RWPE2 (cell line): ENCODE data around the gene TRIM24.

Experiments used
- ATAC-seq: fragments of 200-7000 bp; cut with Tn5 transposase; 3 replicates; pipeline ENCODE4 v1.9.1; 2021; ENCODE audit warnings: low read depth
- DNase-seq: peaks from one replicate; pipeline ENCODE4 v3.0.0-alpha.2; 2020; ENCODE audit warnings: low spot score
- H3K27ac ChIP-seq: fragments of 450-650 bp; 2 replicates; pipeline ENCODE4 v1.5.1; 2017; ENCODE audit warnings: mild to moderate bottlenecking; ENCODE audit not compliant: poor library complexity, severe bottlenecking
- H3K27me3 ChIP-seq: fragments of 250-450 bp; sonication (Bioruptor Pico); 2 replicates; pipeline ENCODE4 v1.5.1; 2021; ENCODE audit warnings: mild to moderate bottlenecking, moderate library complexity; ENCODE audit not compliant: insufficient read depth, poor library complexity, severe bottlenecking
- H3K36me3 ChIP-seq: fragments of 250-450 bp; sonication (Bioruptor Pico); 2 replicates; pipeline ENCODE4 v1.5.1; 2020; ENCODE audit warnings: low read depth, mild to moderate bottlenecking, moderate library complexity
- H3K4me1 ChIP-seq: fragments of 250-450 bp; sonication (Bioruptor Pico); 2 replicates; pipeline ENCODE4 v1.5.1; 2021; ENCODE audit warnings: mild to moderate bottlenecking, moderate library complexity; ENCODE audit not compliant: insufficient read depth, poor library complexity, severe bottlenecking
- H3K4me3 ChIP-seq: fragments of 250-450 bp; sonication (Bioruptor Pico); 2 replicates; pipeline ENCODE4 v1.5.1; 2021; ENCODE audit warnings: mild to moderate bottlenecking, moderate library complexity; ENCODE audit not compliant: severe bottlenecking
- H3K9me3 ChIP-seq: fragments of 250-450 bp; sonication (Bioruptor Pico); 2 replicates; pipeline ENCODE4 v1.5.1; 2021; ENCODE audit warnings: mild to moderate bottlenecking, moderate library complexity; ENCODE audit not compliant: severe bottlenecking
- TF ChIP-seq, protein P1 (sequence below): fragments of 450-650 bp; IDR thresholded peaks from one replicate; pipeline ENCODE4 v1.5.1; 2017; ENCODE audit warnings: mild to moderate bottlenecking, moderate library complexity; ENCODE audit not compliant: poor library complexity, severe bottlenecking

TRIM24 gene

DNA sequence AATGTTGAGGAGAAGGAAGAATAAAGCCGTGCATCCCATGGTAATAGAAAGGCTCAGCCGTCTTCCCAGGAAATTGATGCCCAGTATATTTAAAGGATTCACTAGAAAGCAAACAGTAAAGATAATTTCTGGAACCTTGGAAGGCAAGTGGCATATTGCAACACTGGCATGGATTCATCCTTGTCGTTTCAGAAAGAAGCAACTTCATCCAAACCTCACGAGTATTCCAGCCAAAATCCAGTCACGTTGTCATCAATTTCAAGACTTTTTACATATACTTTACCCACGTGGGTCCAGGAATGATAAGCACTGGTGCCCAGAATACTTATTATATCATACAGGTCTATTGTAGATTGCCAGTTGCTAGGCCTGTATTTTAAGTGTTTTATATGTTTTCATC is 167.3 kb downstream of the TRIM24 start:
- no peak for DNase-seq
- Histone ChIP-seq H3K36me3 (no peaks in the 10 kb centered on the region), H3K9me3 (no peaks in the 10 kb centered on the region), H3K4me3 (no peak overlapping the region), H3K4me1 (no peaks in the 10 kb centered on the region), H3K27me3 (no peaks in the 10 kb centered on the region), H3K27ac (no peak overlapping the region)
- ATAC-seq = no peak
- TF ChIP-seq, protein P1, sequence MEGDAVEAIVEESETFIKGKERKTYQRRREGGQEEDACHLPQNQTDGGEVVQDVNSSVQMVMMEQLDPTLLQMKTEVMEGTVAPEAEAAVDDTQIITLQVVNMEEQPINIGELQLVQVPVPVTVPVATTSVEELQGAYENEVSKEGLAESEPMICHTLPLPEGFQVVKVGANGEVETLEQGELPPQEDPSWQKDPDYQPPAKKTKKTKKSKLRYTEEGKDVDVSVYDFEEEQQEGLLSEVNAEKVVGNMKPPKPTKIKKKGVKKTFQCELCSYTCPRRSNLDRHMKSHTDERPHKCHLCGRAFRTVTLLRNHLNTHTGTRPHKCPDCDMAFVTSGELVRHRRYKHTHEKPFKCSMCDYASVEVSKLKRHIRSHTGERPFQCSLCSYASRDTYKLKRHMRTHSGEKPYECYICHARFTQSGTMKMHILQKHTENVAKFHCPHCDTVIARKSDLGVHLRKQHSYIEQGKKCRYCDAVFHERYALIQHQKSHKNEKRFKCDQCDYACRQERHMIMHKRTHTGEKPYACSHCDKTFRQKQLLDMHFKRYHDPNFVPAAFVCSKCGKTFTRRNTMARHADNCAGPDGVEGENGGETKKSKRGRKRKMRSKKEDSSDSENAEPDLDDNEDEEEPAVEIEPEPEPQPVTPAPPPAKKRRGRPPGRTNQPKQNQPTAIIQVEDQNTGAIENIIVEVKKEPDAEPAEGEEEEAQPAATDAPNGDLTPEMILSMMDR = no peak

DNA sequence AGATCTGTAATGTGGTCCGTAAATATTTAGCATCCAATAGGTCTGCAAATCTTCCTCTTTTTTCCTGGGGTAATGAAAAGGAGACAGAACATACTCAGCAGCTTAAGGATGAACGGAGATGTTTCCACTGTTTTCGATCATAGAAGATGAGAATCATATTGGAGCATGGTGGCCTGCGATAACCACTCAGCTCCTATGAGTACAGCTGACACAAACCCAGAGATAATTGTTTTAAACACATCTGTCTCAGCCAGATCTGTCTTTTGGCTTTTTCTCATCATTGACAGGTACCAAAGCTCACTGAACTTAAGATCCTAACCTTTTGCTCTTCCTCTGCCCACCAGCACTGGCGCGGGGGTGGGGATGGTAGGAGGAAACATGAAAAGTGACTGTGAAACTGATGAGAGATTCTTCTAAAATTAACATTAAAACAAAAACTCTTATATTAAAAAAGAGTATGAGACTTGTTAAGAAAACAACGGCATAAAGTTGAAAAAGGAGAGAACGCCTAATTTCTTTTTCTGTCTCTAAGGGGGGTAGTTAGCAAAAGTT is 170.1 kb downstream of the TRIM24 start:
- Histone ChIP-seq H3K27ac (no peak overlapping the region), H3K27me3 (no peaks in the 10 kb centered on the region), H3K36me3 (no peaks in the 10 kb centered on the region), H3K9me3 (no peaks in the 10 kb centered on the region), H3K4me3 (no peak overlapping the region), H3K4me1 (no peaks in the 10 kb centered on the region)
- ATAC-seq (no peak), DNase-seq (no peak)
- TF ChIP-seq, protein P1 = no peak

DNA sequence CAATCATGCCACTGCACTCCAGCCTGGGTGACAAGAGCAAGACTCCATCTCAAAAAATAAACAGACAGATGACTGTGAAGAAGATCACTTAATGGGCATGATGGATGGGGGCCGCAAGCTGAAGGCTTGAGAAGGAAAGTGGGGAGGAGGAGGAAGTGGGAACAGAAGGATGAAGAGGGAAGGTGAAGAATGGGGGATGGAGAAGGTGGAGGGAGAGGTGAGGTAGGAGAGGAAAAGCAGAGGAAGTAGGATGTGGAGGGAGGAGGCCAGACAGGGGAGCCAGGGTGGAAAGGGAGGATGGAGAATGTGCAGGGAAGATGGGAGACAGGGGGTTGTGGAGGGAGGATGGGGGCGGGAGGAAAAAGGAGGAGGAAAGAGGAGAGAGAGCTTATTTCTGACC is 172.3 kb downstream of the TRIM24 start:
- Histone ChIP-seq H3K27me3 (no peaks in the 10 kb centered on the region), H3K27ac (no peak overlapping the region), H3K4me3 (no peak overlapping the region), H3K9me3 (no peaks in the 10 kb centered on the region), H3K4me1 (no peaks in the 10 kb centered on the region), H3K36me3 (no peaks in the 10 kb centered on the region)
- TF ChIP-seq, protein P1 = no peak
- ATAC-seq (no peak), DNase-seq (no peak)

DNA sequence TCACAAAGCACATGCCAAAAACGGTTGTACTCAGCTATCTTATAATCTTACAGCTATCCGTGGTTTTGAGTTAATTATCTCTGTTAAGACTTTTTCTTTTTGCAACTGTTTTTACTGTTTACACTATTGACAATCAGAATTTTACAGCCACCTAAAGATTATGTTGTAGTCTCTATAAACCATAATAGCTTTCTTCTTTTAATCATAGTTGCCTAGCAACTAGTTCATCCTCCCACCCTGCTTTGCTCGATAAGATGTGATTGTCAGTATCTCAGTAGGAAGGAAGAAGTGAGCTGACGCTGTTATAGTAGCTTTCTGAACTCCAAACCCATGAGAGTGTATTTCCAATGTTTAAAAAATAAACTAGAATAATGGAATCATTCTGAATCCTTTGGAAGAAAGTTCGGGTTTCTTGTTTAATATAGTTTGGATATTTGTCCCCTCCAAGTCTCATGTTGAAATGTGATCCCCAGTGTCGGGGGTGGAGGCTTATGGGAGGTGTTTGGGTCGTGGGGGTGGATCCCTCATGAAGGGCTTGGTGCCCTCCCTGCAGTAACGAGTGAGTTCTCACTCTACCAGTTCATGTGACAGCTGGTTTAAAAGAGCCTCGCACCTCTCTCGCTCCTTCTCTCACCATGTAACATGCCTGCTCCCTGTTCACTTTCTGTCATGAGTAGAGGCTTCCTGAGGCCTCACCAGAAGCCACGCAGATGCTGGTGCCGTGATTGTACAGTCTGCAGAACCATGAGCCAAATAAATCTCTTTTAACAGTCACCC is 173.0 kb downstream of the TRIM24 start:
- ATAC-seq (no peak), DNase-seq (no peak)
- no peak overlapping the region for H3K4me3 ChIP-seq
- H3K9me3 ChIP-seq = no peaks in the 10 kb centered on the region
- no peaks in the 10 kb centered on the region for H3K4me1 ChIP-seq
- H3K27me3 ChIP-seq = no peaks in the 10 kb centered on the region
- TF ChIP-seq, protein P1 = no peak
- H3K36me3 ChIP-seq = no peaks in the 10 kb centered on the region
- H3K27ac ChIP-seq = no peak overlapping the region
